SK-N-SH (cell line): ENCODE results near the gene ST7L. TPM values are rescaled to one million over a fixed set of nuclear protein-coding genes. Genes with fewer than 3 reads are reported as not detected.

Source experiments
- CTCF ChIA-PET: fragments of 300-600, 350-600 bp; formaldehyde crosslinking; extraction: SDS; loops from one replicate; lab custom pipeline; 2021; lab: Yijun Ruan, JAX
- POLR2A ChIA-PET: fragments of 350-600 bp; sonication (Branson Sonifier 250); formaldehyde crosslinking; extraction: SDS; loops from one replicate; lab custom pipeline; 2020; ENCODE audit warnings: antibody characterized with exemption, inconsistent platforms; lab: Yijun Ruan, JAX
- DNase-seq: peaks from one replicate; pipeline ENCODE4 v3.0.0; 2012
- H2AFZ ChIP-seq: fragments of 200-600 bp; sonication (generic); 2 replicates; pipeline ENCODE4 v1.8.1; 2016; ENCODE audit warnings: antibody characterized with exemption, mild to moderate bottlenecking, low read depth
- H3F3A ChIP-seq: fragments of 200-600 bp; sonication (generic); replicated peaks from 2 replicates; pipeline ENCODE3; 2016; ENCODE audit warnings: antibody characterized with exemption, mild to moderate bottlenecking; ENCODE audit not compliant: insufficient read depth
- H3K27ac ChIP-seq, 2 experiments: fragments of 200-500 bp in 1 of 2; fragments of 200-600 bp in 1 of 2; sonication (Bioruptor generic) in 1 of 2; sonication (generic), shearing (Covaris generic) in 1 of 2; 2 replicates each; pipeline versions ENCODE4 v1.5.1 to v1.6.1; 2014 to 2016; ENCODE audit warnings: low read depth in 2 of 2, inconsistent platforms in 1 of 2, low read length in 1 of 2, mild to moderate bottlenecking in 1 of 2, mixed read lengths in 1 of 2
- H3K27me3 ChIP-seq: fragments of 200-600 bp; sonication (generic), shearing (Covaris generic); 2 replicates; pipeline ENCODE4 v1.6.1; 2016; ENCODE audit warnings: mixed run types; ENCODE audit not compliant: insufficient read depth
- H3K36me3 ChIP-seq, 2 experiments: fragments of 200-500 bp in 1 of 2; fragments of 200-600 bp in 1 of 2; sonication (Bioruptor generic) in 1 of 2; sonication (generic) in 1 of 2; replicated peaks in 1 of 2; 2 replicates each; pipeline versions ENCODE3 to v1.5.1; 2014 to 2016; ENCODE audit warnings: low read length in 1 of 2, mild to moderate bottlenecking in 1 of 2; ENCODE audit not compliant: insufficient read depth in 2 of 2, control insufficient read depth in 1 of 2
- H3K4me1 ChIP-seq, 2 experiments: fragments of 200-500 bp in 1 of 2; fragments of 200-600 bp in 1 of 2; sonication (Bioruptor generic) in 1 of 2; sonication (generic), shearing (Covaris generic) in 1 of 2; 2 replicates each; pipeline versions ENCODE4 v1.5.1 to v1.6.1; 2014 to 2016; ENCODE audit warnings: low read depth in 1 of 2, low read length in 1 of 2, mixed run types in 1 of 2; ENCODE audit not compliant: insufficient read depth in 2 of 2, control insufficient read depth in 1 of 2
- H3K4me2 ChIP-seq: fragments of 200-600 bp; sonication (generic), shearing (Covaris generic); 2 replicates; pipeline ENCODE4 v1.6.1; 2017; ENCODE audit warnings: mixed run types
- H3K4me3 ChIP-seq, 2 experiments: fragments of 200-500 bp in 1 of 2; fragments of 200-600 bp in 1 of 2; sonication (Bioruptor generic) in 1 of 2; sonication (generic), shearing (Covaris generic) in 1 of 2; 2 replicates each; pipeline versions ENCODE4 v1.5.1 to v1.8.1; 2014 to 2016; ENCODE audit warnings: low read depth in 2 of 2, inconsistent platforms in 1 of 2, low read length in 1 of 2, mild to moderate bottlenecking in 1 of 2, mixed read lengths in 1 of 2, moderate library complexity in 1 of 2
- H3K79me2 ChIP-seq: fragments of 200-600 bp; sonication (generic); 2 replicates; pipeline ENCODE4 v1.8.1; 2017; ENCODE audit warnings: mild to moderate bottlenecking; ENCODE audit not compliant: insufficient read depth
- H3K9ac ChIP-seq: fragments of 200-600 bp; sonication (generic); 2 replicates; pipeline ENCODE4 v1.6.1; 2017; ENCODE audit warnings: mixed run types
- H3K9me2 ChIP-seq: fragments of 200-600 bp; sonication (generic); 2 replicates; pipeline ENCODE4 v1.6.1; 2017; ENCODE audit warnings: mixed run types
- H3K9me3 ChIP-seq: fragments of 200-600 bp; sonication (generic); 2 replicates; pipeline ENCODE4 v1.6.1; 2017; ENCODE audit warnings: mixed run types, mild to moderate bottlenecking, moderate library complexity
- H4K20me1 ChIP-seq: fragments of 200-600 bp; sonication (generic); 2 replicates; pipeline ENCODE4 v1.6.1; 2017; ENCODE audit warnings: mild to moderate bottlenecking, mixed run types; ENCODE audit not compliant: insufficient read depth
- CHD2 ChIP-seq: fragments of 150-350 bp; IDR thresholded peaks from 2 replicates; pipeline ENCODE4 v1.6.1; 2018; ENCODE audit warnings: low read length; ENCODE audit not compliant: partially characterized antibody
- CTCF ChIP-seq: fragments of 200-600 bp; sonication (generic); IDR thresholded peaks from 2 replicates; pipeline ENCODE4 v1.6.1; 2017; ENCODE audit warnings: antibody characterized with exemption, mild to moderate bottlenecking, moderate library complexity
- ELF1 ChIP-seq: IDR thresholded peaks from 2 replicates; pipeline ENCODE4 v1.4.0; 2012
- EP300 ChIP-seq, 2 experiments: IDR thresholded peaks; 2 replicates each; pipeline versions ENCODE4 v1.4.0 to v1.6.1; 2012; ENCODE audit warnings: borderline replicate concordance in 1 of 2, low read depth in 1 of 2, low read length in 1 of 2
- EZH2phosphoT487 ChIP-seq: fragments of 200-600 bp; sonication (generic); IDR thresholded peaks from 2 replicates; pipeline ENCODE4 v1.6.1; 2017; ENCODE audit warnings: low read depth, mixed run types, mild to moderate bottlenecking, antibody characterized with exemption, moderate library complexity, borderline replicate concordance
- FOXJ3 ChIP-seq: sonication (generic); formaldehyde crosslinking; IDR thresholded peaks from 2 replicates; pipeline ENCODE4 v1.5.1; 2020; ENCODE audit warnings: mild to moderate bottlenecking, missing genetic modification reagents
- GABPA ChIP-seq: IDR thresholded peaks from 2 replicates; pipeline ENCODE4 v1.4.0; 2012; ENCODE audit warnings: low read depth, mild to moderate bottlenecking
- JUND ChIP-seq: IDR thresholded peaks from 2 replicates; pipeline ENCODE4 v1.4.0; 2012
- MXI1 ChIP-seq: IDR thresholded peaks from 2 replicates; pipeline ENCODE4 v1.6.1; 2012; ENCODE audit warnings: mild to moderate bottlenecking, low read depth, low read length, improper control_type of control experiment
- POLR2AphosphoS5 ChIP-seq: IDR thresholded peaks from 2 replicates; pipeline ENCODE4 v1.6.1; 2012; ENCODE audit warnings: low read depth, low read length
- RXRA ChIP-seq: IDR thresholded peaks from 2 replicates; pipeline ENCODE4 v1.4.0; 2012; ENCODE audit warnings: low read depth, mild to moderate bottlenecking, borderline replicate concordance
- SIN3A ChIP-seq: IDR thresholded peaks from 2 replicates; pipeline ENCODE4 v1.6.1; 2012; ENCODE audit warnings: low read depth, mild to moderate bottlenecking, low read length, moderate library complexity, borderline replicate concordance
- SMC3 ChIP-seq: IDR thresholded peaks from 2 replicates; pipeline ENCODE4 v1.6.1; 2012; ENCODE audit warnings: low read depth, low read length, improper control_type of control experiment
- TAF1 ChIP-seq: IDR thresholded peaks from 2 replicates; pipeline ENCODE4 v1.6.1; 2012; ENCODE audit warnings: low read depth, mild to moderate bottlenecking, low read length, moderate library complexity, borderline replicate concordance
- TCF12 ChIP-seq: IDR thresholded peaks from 2 replicates; pipeline ENCODE4 v1.4.0; 2012
- WGBS: methylation state at CpG from one replicate; pipeline ENCODE4 v1.1.6; 2017; ENCODE audit warnings: low lambda C conversion rate; 5-methylcytosine and 5-hydroxymethylcytosine counted together
- polyA plus RNA-seq, 3 experiments: library from polyadenylated mRNA; depleted of rRNA; stranded (reverse); fragments of >200 nt; gene quantifications; 2 replicates each; pipeline ENCODE4 v1.2.3, GENCODE V29; 2012
- TF ChIP-seq, protein P1 (sequence below): IDR thresholded peaks from 2 replicates; pipeline ENCODE4 v1.6.1; 2012; ENCODE audit warnings: mild to moderate bottlenecking, low read depth, low read length, moderate library complexity

ST7L gene
- polyA plus RNA-seq, 1 of the 3 experiments (the other 2 are of a cell fraction): 17.9 TPM

GRCh38 chr1:112558634-112559033, 60.3 kb downstream of the ST7L start:
- H3K27me3 ChIP-seq: no peaks in the 10 kb centered on the region
- H3K9me3 ChIP-seq: no peaks in the 10 kb centered on the region
- H3F3A ChIP-seq: peaks cover 14% of the 10 kb centered on the region
- 100% methylated on average over 3 of the region's 3 CpGs for WGBS
- H3K4me3 ChIP-seq: no peak overlapping the region
- DNase-seq: no peak
- POLR2A ChIA-PET: no interaction called here
- CTCF ChIA-PET: interaction anchor here (0.9 kb wide), 1 partner anchor 14 kb away, joined by 4 read pairs; no protein-coding TSS in a partner anchor
- H3K9me2 ChIP-seq: no peaks in the 10 kb centered on the region
- peaks cover 0 to 7% of the 10 kb centered on the region in 2 experiments; a peak in 2 of 4 replicates for H3K4me1 ChIP-seq
- H2AFZ ChIP-seq: no peak overlapping the region
- no peaks in the 10 kb centered on the region for H3K79me2 ChIP-seq
- H3K4me2 ChIP-seq: no peak overlapping the region
- no peak overlapping the region for H3K27ac ChIP-seq
- H3K36me3 ChIP-seq: peaks cover 13 to 37% of the 10 kb centered on the region in 2 experiments
- H4K20me1 ChIP-seq: no peaks in the 10 kb centered on the region
- TF ChIP-seq TAF1 (no peak), TCF12 (no peak), ELF1 (no peak), MXI1 (no peak), FOXJ3 (CRISPR knock-in tag) (no peak), JUND (no peak), POLR2AphosphoS5 (no peak), GABPA (no peak), CHD2 (no peak), CTCF (no peak), SIN3A (no peak), EZH2phosphoT487 (no peak)
- TF ChIP-seq, protein P1, sequence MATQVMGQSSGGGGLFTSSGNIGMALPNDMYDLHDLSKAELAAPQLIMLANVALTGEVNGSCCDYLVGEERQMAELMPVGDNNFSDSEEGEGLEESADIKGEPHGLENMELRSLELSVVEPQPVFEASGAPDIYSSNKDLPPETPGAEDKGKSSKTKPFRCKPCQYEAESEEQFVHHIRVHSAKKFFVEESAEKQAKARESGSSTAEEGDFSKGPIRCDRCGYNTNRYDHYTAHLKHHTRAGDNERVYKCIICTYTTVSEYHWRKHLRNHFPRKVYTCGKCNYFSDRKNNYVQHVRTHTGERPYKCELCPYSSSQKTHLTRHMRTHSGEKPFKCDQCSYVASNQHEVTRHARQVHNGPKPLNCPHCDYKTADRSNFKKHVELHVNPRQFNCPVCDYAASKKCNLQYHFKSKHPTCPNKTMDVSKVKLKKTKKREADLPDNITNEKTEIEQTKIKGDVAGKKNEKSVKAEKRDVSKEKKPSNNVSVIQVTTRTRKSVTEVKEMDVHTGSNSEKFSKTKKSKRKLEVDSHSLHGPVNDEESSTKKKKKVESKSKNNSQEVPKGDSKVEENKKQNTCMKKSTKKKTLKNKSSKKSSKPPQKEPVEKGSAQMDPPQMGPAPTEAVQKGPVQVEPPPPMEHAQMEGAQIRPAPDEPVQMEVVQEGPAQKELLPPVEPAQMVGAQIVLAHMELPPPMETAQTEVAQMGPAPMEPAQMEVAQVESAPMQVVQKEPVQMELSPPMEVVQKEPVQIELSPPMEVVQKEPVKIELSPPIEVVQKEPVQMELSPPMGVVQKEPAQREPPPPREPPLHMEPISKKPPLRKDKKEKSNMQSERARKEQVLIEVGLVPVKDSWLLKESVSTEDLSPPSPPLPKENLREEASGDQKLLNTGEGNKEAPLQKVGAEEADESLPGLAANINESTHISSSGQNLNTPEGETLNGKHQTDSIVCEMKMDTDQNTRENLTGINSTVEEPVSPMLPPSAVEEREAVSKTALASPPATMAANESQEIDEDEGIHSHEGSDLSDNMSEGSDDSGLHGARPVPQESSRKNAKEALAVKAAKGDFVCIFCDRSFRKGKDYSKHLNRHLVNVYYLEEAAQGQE: no peak
- H3K9ac ChIP-seq: no peak overlapping the region

GRCh38 chr1:112557385-112557784, 61.6 kb downstream of the ST7L start:
- peak overlapping the region; percentile 11 to 47; a peak in 1 of 4 replicates for H3K27ac ChIP-seq
- H3K79me2 ChIP-seq: no peaks in the 10 kb centered on the region
- H3F3A ChIP-seq: peaks cover 12% of the 10 kb centered on the region
- no peaks in the 10 kb centered on the region for H3K9me2 ChIP-seq
- no peaks in the 10 kb centered on the region for H3K9me3 ChIP-seq
- ChIA-PET CTCF (interaction anchor here (1.5 kb wide), 1 partner anchor 18 kb away, joined by 3 read pairs; no protein-coding TSS in a partner anchor), POLR2A (no interaction called here)
- peaks cover 0 to 7% of the 10 kb centered on the region in 2 experiments; a peak in 2 of 4 replicates for H3K4me1 ChIP-seq
- 88% methylated on average over 1 of the region's 1 CpG for WGBS
- no peak overlapping the region for H3K4me2 ChIP-seq
- no peak overlapping the region for H3K4me3 ChIP-seq
- H4K20me1 ChIP-seq: no peaks in the 10 kb centered on the region
- H3K9ac ChIP-seq: no peak overlapping the region
- H3K27me3 ChIP-seq: no peaks in the 10 kb centered on the region
- DNase-seq: no peak
- H2AFZ ChIP-seq: no peak overlapping the region
- peaks cover 9 to 43% of the 10 kb centered on the region in 2 experiments for H3K36me3 ChIP-seq
- no peak for TF ChIP-seq CTCF
- no peak for TF ChIP-seq EP300 (IDR thresholded peaks at IDR 0.05; ENCODE audit: borderline replicate concordance in 1 of 2, low read depth in 1 of 2, low read length in 1 of 2)
- no peak for TF ChIP-seq TAF1
- no peak for TF ChIP-seq SMC3
- no peak for TF ChIP-seq FOXJ3 (CRISPR knock-in tag)
- no peak for TF ChIP-seq ELF1
- TF ChIP-seq, protein P1: no peak
- TF ChIP-seq GABPA: no peak
- TF ChIP-seq RXRA: no peak
